Right atrium auricular region (tissue), 2 donors: ENCODE results near the gene LIMS1. TPM values are rescaled to one million over a fixed set of nuclear protein-coding genes. Genes with fewer than 3 reads are reported as not detected.

Experiments used
- DNase-seq: peaks from one replicate; pipeline ENCODE4 v3.0.0-alpha.2; 2019; ENCODE audit warnings: low spot score
- H3K27ac ChIP-seq, 2 donors: fragments of 200-600 bp; sonication (generic); 1 replicate in 1 of 2; 2 replicates in 1 of 2; pipeline ENCODE4 v1.5.1; 2016 to 2019
- H3K27me3 ChIP-seq, 2 donors: fragments of 200-600 bp; sonication (generic); one replicate each; pipeline versions ENCODE4 v1.5.1 to v1.6.0; 2017 to 2019
- H3K36me3 ChIP-seq: fragments of 200-600 bp; sonication (generic); one replicate; pipeline ENCODE4 v1.5.1; 2016
- H3K4me1 ChIP-seq, 2 donors: fragments of 200-600 bp; sonication (generic); one replicate each; pipeline versions ENCODE4 v1.5.1 to v1.6.0; 2017 to 2019
- H3K4me3 ChIP-seq, 2 donors: fragments of 200-600 bp; sonication (generic); 1 replicate in 1 of 2; 2 replicates in 1 of 2; pipeline ENCODE4 v1.5.1; 2017 to 2019; ENCODE audit warnings: mild to moderate bottlenecking in 1 of 2, moderate library complexity in 1 of 2
- H3K9me3 ChIP-seq, 2 donors: fragments of 200-600 bp; sonication (generic); one replicate each; pipeline ENCODE4 v1.5.1; 2019
- CTCF ChIP-seq, 2 donors: fragments of 200-600 bp; sonication (generic); IDR thresholded peaks; one replicate each; pipeline ENCODE4 v1.5.1; 2019; ENCODE audit warnings: antibody characterized with exemption in 2 of 2
- total RNA-seq, 2 donors: library from RNA; depleted of rRNA; stranded (reverse); fragments of >200 nt; gene quantifications; one replicate each; pipeline ENCODE4 v1.1.0, GENCODE V29; 2016

Gene LIMS1
- total RNA-seq, 2 donors from 2014 or later = 66.7 to 106 TPM

GRCh38 chr2:108621087-108621559 is 86.9 kb downstream of the LIMS1 start:
- no peak overlapping the region for H3K4me3 ChIP-seq
- no peak for DNase-seq
- peaks cover 0 to 34% of the 10 kb centered on the region in 2 donors for H3K4me1 ChIP-seq

GRCh38 chr2:108621687-108622681 is 87.7 kb downstream of the LIMS1 start:
- H3K27ac ChIP-seq = peak overlapping the region in 1 of 2 donors; percentile 0
- peaks cover 0 to 29% of the 10 kb centered on the region in 2 donors for H3K4me1 ChIP-seq
- no peak for DNase-seq
- no peak overlapping the region for H3K4me3 ChIP-seq
- no peaks in the 10 kb centered on the region for H3K27me3 ChIP-seq
- no peaks in the 10 kb centered on the region for H3K9me3 ChIP-seq
- no peak for TF ChIP-seq CTCF (IDR thresholded peaks at IDR 0.05)
- H3K36me3 ChIP-seq = no peaks in the 10 kb centered on the region

More at GRCh38 chr2:108621087-108621559, 86.9 kb downstream of the LIMS1 start:
- peak overlapping the region in 1 of 2 donors; percentile 0 for H3K27ac ChIP-seq
- no peaks in the 10 kb centered on the region for H3K9me3 ChIP-seq
- H3K36me3 ChIP-seq = no peaks in the 10 kb centered on the region
- TF ChIP-seq CTCF (IDR thresholded peaks at IDR 0.05) = no peak
- H3K27me3 ChIP-seq = no peaks in the 10 kb centered on the region

GRCh38 chr2:108623616-108624015 is 89.3 kb downstream of the LIMS1 start:
- Histone ChIP-seq H3K4me1 (peaks cover 0 to 23% of the 10 kb centered on the region in 2 donors), H3K4me3 (no peak overlapping the region), H3K27me3 (no peaks in the 10 kb centered on the region), H3K27ac (no peak overlapping the region), H3K9me3 (no peaks in the 10 kb centered on the region), H3K36me3 (no peaks in the 10 kb centered on the region)
- no peak for TF ChIP-seq CTCF (IDR thresholded peaks at IDR 0.05)
- no peak for DNase-seq

GRCh38 chr2:108625186-108625827 is 91.0 kb downstream of the LIMS1 start:
- no peaks in the 10 kb centered on the region for H3K36me3 ChIP-seq
- no peak for DNase-seq
- peaks cover 0 to 17% of the 10 kb centered on the region in 2 donors for H3K4me1 ChIP-seq
- H3K27me3 ChIP-seq = no peaks in the 10 kb centered on the region
- H3K27ac ChIP-seq = no peak overlapping the region
- no peak for TF ChIP-seq CTCF (IDR thresholded peaks at IDR 0.05)
- H3K4me3 ChIP-seq = no peak overlapping the region
- no peaks in the 10 kb centered on the region for H3K9me3 ChIP-seq

- DNase-seq = no peak
- Histone ChIP-seq H3K27ac (no peak overlapping the region), H3K27me3 (no peaks in the 10 kb centered on the region), H3K4me3 (no peak overlapping the region), H3K36me3 (no peaks in the 10 kb centered on the region), H3K9me3 (no peaks in the 10 kb centered on the region), H3K4me1 (peaks cover 0 to 12% of the 10 kb centered on the region in 2 donors)
- no peak for TF ChIP-seq CTCF (IDR thresholded peaks at IDR 0.05)
Observed at GRCh38 chr2:108625828-108626195, 91.5 kb downstream of the LIMS1 start.
